Cortex of kidney (tissue), 1 donor: ENCODE data around the gene SLCO2A1.

Experiments
- DNase-seq: peaks from one replicate; lab custom pipeline; 2025; lab: John Stamatoyannopoulos, UW

The SLCO2A1 gene

DNA sequence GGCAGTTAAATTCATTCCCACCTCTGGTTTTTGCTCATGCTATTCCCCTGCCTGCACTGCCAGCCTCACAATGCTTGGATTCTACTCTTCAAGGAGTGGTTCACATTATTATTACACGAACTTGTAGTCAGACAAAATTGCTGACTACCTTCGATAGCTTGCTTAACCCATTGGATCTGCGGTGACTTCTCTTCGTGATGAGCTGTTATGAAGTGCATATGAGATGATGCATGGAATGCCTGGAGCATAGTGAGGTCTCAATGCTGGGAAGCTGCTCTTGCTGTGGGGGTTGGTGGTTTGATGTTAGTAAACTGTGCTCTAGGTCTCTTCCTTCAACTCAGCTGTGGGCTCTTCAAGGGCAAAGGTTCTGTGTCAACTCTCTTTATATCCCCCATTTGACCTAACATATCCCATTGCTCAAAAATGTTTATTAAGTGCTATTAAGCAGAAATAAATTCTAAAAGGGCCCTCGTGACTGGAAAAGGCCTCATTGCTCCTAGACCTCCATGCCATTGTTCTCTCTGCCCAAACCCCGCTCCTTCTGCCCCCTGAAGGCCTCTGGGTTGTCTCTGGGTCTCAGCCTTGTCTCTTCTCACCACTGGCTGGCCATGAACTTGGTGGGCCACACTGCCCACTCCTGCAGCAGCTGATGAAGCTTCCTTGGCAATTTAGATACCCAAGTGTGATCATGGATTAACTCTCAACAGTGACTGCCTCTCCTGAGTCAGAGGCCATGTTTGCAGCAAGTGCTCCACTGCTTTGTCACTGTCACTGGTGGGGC, 4.5 kb upstream of the SLCO2A1 start:
- no peak for DNase-seq

GRCh38 chr3:134033315-134033996, 3.7 kb upstream of the SLCO2A1 start:
- DNase-seq: no peak

DNA sequence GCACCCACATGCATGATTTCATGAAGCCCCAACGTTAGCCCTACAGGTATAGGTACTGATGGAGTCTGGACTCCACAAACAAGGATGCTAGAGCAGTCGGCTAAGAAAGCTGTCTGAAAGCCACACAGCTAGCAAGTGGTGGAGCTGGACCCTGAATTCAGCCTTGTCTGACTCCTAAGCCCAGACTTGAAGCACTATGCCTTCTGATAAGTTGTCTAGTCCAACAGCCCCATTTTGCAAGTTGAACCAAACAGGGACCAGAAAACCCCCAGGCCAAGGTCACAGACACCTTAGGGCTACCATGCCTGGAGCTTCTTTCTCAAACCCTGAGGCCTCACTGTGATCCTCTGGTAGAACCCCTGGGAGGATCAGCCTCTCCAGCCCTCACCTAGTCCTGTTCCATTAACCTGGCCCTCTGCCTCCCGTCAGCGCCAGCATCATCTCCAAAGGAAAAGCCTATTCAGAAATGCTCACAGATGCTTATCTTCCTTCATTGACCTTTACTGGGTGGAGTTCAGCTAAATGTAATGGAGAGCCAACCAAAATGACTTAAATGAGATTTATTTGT, 1.7 kb upstream of the SLCO2A1 start:
- no peak for DNase-seq

- DNase-seq: no peak
These were observed 938 bp upstream of the SLCO2A1 start for GRCh38 chr3:134030379-134031347.

- DNase-seq: no peak
These were observed 430 bp downstream of the SLCO2A1 start for GRCh38 chr3:134029256-134029733.

GRCh38 chr3:134028486-134029255, 1.1 kb downstream of the SLCO2A1 start:
- DNase-seq: no peak

GRCh38 chr3:134027631-134028030, 2.1 kb downstream of the SLCO2A1 start:
- no peak for DNase-seq

DNA sequence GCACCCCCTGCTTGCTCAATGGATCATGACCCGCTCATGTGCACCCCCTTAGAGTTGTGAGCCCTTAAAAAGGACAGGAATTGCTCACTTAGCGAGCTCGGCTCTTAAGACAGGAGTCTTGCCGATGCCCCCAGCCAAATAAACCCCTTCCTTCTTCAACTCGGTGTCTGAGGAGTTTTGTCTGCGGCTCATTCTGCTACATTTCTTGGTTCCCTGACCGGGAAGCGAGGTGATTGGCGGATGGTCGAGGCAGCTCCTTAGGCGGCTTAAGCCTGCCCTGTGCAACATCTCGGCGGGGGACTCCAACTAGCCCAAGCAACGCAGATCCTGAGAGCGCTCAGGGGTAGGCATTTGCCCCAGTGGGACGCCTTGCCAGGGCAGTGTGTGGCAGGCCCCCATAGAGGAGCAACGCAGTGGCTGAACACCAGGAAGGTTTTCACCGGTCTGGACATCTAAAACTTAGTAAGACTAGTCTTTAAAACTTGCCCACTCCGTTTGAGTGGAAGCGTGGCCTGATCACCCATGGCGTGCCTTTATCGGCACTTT, 9.5 kb downstream of the SLCO2A1 start:
- no peak for DNase-seq

DNA sequence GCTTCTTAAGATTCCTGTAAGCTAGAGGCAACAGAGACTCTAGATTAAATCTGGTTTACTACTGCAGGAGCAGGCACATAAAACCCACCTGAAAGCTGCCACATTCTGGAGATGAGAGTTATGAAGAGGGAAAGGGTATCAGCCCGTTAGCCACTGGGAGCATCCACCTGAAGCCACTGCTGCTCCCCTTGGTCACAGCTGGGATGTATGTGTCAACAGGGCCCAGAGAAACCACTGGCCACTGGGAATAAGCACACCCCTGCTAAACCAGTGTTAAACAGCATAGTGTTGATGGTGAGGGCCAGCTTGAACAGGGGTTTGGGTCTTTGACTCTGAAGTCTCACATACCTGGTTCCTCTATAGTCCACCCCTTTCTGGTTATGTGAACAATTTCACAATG, 10.9 kb downstream of the SLCO2A1 start:
- DNase-seq: no peak

- DNase-seq: no peak
These were observed 11.3 kb downstream of the SLCO2A1 start for GRCh38 chr3:134018406-134018805.

- DNase-seq: no peak
These were observed 12.2 kb downstream of the SLCO2A1 start for GRCh38 chr3:134017490-134017889.

- no peak for DNase-seq
These were observed 15.5 kb downstream of the SLCO2A1 start for GRCh38 chr3:134014270-134014669.

- DNase-seq: no peak
These were observed 16.4 kb downstream of the SLCO2A1 start for GRCh38 chr3:134013280-134013679.

- DNase-seq: no peak
These were observed 20.3 kb downstream of the SLCO2A1 start for GRCh38 chr3:134009345-134010000.

DNA sequence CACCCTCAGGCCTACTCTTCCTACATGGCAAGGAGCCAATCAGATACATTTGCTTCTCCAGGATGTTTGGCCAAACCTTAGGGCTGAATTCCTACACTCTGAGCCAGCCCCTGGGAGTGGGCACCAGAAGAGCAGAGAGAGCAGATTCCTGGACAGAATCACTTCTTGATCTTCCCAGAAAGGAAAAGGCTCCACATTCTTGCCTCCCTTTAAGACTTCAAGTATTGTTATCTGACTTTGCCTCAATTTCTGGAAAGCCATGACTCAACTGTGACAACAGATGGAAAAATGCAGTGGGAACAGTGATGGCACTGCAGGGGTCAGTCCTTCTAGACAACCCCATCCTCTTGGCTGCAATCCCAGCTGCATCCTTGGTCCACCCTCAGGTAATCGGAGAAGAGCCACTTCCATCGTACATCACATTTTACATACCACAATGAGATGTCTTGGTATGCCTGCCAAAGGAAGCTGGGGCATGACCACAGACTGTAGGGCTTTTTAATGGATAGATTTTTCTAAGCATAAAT, 21.0 kb downstream of the SLCO2A1 start:
- DNase-seq: no peak

DNA sequence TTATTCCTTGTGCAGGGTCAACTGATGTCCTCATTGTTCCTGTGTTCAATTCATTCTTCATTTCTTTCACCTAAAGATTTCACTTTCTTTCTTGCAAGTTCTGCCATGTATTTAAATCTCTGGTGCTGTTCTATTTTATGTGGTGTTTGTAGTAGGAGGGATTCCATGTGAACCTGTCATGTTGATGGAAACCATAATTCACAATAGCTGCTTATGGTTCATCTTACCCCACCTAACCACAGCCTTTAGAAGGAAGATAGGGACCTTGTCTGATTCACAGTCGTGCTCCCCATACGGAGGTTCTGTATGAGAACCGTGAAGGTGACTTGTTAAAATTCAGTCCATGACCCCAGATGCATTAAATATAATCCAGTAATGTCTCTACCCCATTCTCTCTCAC, 21.9 kb downstream of the SLCO2A1 start:
- DNase-seq: no peak

DNA sequence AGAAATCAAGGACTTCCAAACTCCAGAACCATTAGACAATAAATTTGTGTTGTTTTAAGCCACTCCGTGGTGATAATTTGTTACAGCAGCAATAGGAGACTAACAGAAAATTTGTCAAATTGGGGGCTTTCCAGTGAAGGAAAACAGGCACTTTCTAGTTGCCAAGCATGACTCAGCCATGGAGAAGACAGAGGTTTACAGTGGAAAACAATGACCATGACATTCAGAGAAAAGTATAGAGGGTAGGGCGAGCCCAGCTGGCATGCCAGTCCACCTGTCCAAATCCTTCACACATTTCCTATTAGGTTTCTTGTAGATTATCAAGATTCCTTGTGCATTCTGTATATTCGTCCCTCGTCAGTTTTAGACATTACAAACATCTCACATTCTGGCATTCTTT, 24.9 kb downstream of the SLCO2A1 start:
- DNase-seq: no peak

DNA sequence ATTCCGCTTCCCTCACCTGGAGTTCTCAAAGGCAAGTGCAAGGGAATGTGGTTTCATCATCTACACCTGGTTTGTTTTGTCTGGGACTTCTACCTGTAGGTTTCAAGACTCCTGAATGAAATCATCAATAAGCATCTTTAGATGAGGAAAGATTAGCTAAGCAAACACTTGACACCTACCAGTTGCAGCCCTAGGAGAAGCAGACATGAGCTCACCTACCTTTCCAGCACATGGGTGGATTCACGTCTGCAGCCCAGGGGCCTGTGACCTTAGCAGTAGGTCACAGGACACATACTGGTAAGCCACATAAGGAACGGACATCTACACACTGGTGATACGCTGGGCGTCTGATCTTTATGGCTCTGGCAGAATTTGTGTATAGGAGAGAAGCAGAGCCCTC, 26.7 kb downstream of the SLCO2A1 start:
- no peak for DNase-seq

GRCh38 chr3:134002306-134002705, 27.4 kb downstream of the SLCO2A1 start:
- DNase-seq: no peak

DNA sequence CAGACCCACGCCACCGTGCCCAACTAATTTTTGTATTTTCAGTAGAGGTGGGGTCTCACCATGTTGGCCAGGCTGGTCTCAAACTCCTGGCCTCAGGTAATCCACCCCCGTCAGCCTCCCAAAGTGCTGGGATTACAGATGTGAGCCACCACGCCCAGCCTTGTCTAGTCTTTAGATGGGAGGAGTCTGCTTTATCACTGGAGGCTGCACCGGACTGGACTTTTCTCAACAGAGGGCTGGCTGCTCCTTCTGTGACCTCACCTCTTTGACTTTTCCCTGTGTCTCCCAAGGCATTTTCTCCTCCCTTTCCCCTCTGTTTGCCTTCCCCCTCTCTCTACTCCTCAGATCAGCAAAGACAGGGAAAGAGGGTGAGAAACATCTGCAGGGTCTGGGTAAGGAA, 28.5 kb downstream of the SLCO2A1 start:
- DNase-seq: no peak
